ENCODE measurements around the gene MYRF. TPM values are rescaled to one million over a fixed set of nuclear protein-coding genes. Genes with fewer than 3 reads are reported as not detected.

The MYRF gene
- 0.29 and 0.36 TPM in 2 replicates for total RNA-seq

DNA sequence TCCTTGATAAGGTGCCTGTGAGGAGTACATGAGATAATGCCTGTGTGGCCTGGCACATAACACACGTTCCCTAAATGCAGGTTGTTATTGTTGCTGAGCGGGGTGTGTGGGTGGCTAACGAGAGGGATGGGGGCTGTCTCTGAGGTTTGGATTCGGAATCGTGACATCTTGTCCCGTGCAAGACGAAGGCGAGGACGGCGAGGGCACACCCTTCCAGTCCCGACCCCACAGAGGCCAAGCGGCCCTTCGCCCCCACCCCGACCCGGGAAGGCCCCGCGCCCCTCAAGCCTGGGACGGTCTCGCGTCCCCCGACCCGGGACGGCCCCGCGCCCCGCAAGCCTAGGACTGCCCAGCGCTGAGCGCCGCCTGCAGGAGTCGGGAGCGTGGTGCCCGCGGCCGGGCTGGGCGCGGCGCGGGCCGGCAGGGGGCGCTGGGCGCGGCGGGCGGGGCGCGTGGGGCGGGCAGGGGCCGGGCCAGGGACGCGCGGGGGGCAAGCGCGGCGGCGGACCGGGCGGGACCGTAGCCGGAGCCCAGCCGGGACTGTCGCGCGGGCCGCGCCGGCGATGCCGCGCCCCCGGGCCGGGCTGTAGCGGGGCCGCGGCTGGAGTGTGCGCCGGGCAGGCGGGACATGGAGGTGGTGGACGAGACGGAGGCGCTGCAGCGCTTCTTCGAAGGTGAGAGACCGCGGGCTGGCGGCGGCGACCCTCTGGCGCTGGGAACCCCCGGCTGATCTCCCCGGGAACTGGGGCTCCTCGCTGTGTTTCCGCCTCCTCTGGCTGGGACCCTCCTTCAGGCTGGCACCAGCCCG, at the start of gene MYRF:
MYRF (plus strand) TSS at position 520 of the 808 bp plus-strand sequence; CDS start at position 629, 109 bp downstream.
- TF ChIP-seq, protein P1, sequence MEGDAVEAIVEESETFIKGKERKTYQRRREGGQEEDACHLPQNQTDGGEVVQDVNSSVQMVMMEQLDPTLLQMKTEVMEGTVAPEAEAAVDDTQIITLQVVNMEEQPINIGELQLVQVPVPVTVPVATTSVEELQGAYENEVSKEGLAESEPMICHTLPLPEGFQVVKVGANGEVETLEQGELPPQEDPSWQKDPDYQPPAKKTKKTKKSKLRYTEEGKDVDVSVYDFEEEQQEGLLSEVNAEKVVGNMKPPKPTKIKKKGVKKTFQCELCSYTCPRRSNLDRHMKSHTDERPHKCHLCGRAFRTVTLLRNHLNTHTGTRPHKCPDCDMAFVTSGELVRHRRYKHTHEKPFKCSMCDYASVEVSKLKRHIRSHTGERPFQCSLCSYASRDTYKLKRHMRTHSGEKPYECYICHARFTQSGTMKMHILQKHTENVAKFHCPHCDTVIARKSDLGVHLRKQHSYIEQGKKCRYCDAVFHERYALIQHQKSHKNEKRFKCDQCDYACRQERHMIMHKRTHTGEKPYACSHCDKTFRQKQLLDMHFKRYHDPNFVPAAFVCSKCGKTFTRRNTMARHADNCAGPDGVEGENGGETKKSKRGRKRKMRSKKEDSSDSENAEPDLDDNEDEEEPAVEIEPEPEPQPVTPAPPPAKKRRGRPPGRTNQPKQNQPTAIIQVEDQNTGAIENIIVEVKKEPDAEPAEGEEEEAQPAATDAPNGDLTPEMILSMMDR (IDR thresholded peaks at IDR 0.05; ENCODE audit: extremely low read depth, low read depth, low read length), result peak; percentile 23
- peak within 1 kb of the TSS; percentile 61 for H3K4me3 ChIP-seq (ENCODE audit: insufficient read depth, low read length)
- H3K4me2 ChIP-seq (ENCODE audit: insufficient read depth, low read length), result peak within 1 kb of the TSS; percentile 80
- no peaks in the 10 kb centered on the region for H3K9me3 ChIP-seq (ENCODE audit: low read depth, low read length)
- peak within 1 kb of the TSS; percentile 74 for H2AFZ ChIP-seq (ENCODE audit: low read length)
- H3K79me2 ChIP-seq (ENCODE audit: insufficient read depth, low read length), result no peaks in the 10 kb centered on the region
- DNase-seq (ENCODE audit: insufficient read length, low spot score, missing footprints), result peak; percentile 99
- no peaks in the 10 kb centered on the region for H3K36me3 ChIP-seq (ENCODE audit: insufficient read depth, low read length)
- peaks cover 17% of the 10 kb centered on the region for H3K4me1 ChIP-seq (ENCODE audit: insufficient read depth, low read length)
- H3K27ac ChIP-seq (ENCODE audit: low read depth, low read length), result no peak within 1 kb of the TSS
- H4K20me1 ChIP-seq (ENCODE audit: insufficient read depth, low read length), result no peaks in the 10 kb centered on the region
- peaks cover 10% of the 10 kb centered on the region for H3K27me3 ChIP-seq (ENCODE audit: insufficient read depth, low read length)

DNA sequence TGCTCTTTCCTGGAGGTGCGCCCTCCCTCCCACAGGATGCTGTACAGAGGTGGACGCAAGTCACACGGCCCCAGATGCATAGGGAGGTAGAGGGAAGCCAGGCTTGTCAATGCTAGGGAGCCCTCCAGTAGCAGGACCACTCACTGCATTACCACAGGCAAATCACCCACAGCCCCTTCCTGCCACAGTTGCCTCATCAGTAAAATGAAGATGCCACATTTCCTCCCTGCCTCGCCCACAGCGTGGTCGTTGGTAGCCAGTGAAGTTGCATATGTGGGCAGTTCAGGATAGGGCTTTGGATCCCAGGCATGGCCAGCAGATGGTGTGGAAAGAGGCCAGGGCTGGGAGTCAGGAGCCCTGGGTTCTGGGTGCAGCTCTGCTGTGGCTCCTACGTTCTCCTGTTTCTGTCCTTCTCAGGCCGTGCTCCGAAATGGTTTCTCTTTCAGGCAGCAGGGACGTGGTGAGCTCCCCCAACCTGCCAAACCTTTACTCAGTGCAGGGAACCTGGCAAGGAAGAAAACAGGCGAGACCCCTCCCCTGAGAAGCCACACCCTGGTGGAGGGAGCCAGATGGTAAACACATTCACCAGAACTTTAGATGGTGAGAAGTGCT, 49.6 kb upstream of the MYRF start:
- H3K4me2 ChIP-seq (ENCODE audit: insufficient read depth, low read length), result no peak overlapping the region
- H4K20me1 ChIP-seq (ENCODE audit: insufficient read depth, low read length), result peaks cover 73% of the 10 kb centered on the region
- no peak overlapping the region for H3K27ac ChIP-seq (ENCODE audit: low read depth, low read length)
- H3K27me3 ChIP-seq (ENCODE audit: insufficient read depth, low read length), result no peaks in the 10 kb centered on the region
- TF ChIP-seq, protein P1 (IDR thresholded peaks at IDR 0.05; ENCODE audit: extremely low read depth, low read depth, low read length), result no peak
- peaks cover 22% of the 10 kb centered on the region for H3K79me2 ChIP-seq (ENCODE audit: insufficient read depth, low read length)
- no peaks in the 10 kb centered on the region for H3K36me3 ChIP-seq (ENCODE audit: insufficient read depth, low read length)
- peaks cover 9% of the 10 kb centered on the region for H3K4me1 ChIP-seq (ENCODE audit: insufficient read depth, low read length)
- no peak overlapping the region for H2AFZ ChIP-seq (ENCODE audit: low read length)
- no peak overlapping the region for H3K4me3 ChIP-seq (ENCODE audit: insufficient read depth, low read length)
- H3K9me3 ChIP-seq (ENCODE audit: low read depth, low read length), result no peaks in the 10 kb centered on the region
- no peak for DNase-seq (ENCODE audit: insufficient read length, low spot score, missing footprints)

DNA sequence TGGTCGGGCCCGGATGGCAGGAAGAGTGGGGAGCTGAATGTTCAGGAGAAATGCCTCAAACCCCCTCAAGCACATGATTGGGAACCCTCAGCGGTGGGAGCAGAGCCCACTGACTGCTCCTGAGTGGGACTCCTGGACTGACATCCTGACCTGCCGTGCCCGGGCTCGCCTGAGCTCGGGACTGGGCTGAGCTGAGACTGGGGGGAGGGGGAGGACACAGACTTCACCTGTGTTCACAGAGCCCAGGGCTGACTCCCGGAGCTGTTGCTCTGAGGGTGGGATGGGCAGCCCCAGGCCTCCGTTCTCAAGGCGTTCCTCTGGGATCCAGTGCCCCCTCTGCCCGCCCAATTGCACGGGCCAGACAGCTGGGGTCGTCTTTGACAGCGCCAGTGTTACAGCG, 47.6 kb upstream of the MYRF start:
- Histone ChIP-seq H4K20me1 (ENCODE audit: insufficient read depth, low read length) (peaks cover 61% of the 10 kb centered on the region), H2AFZ (ENCODE audit: low read length) (no peak overlapping the region), H3K4me3 (ENCODE audit: insufficient read depth, low read length) (no peak overlapping the region), H3K9me3 (ENCODE audit: low read depth, low read length) (no peaks in the 10 kb centered on the region), H3K27ac (ENCODE audit: low read depth, low read length) (no peak overlapping the region), H3K4me1 (ENCODE audit: insufficient read depth, low read length) (peaks cover 8% of the 10 kb centered on the region), H3K4me2 (ENCODE audit: insufficient read depth, low read length) (no peak overlapping the region), H3K36me3 (ENCODE audit: insufficient read depth, low read length) (no peaks in the 10 kb centered on the region), H3K79me2 (ENCODE audit: insufficient read depth, low read length) (peaks cover 11% of the 10 kb centered on the region), H3K27me3 (ENCODE audit: insufficient read depth, low read length) (no peaks in the 10 kb centered on the region)
- DNase-seq (ENCODE audit: insufficient read length, low spot score, missing footprints), result no peak
- TF ChIP-seq, protein P1 (IDR thresholded peaks at IDR 0.05; ENCODE audit: extremely low read depth, low read depth, low read length), result no peak

All from osteoblast (primary cell).